NCI-H524 treated with DMSO at 0.1 percent for 48 hours (cell line): ENCODE results near the gene FHAD1.
"Not testable (repeated sequence)": the region's sequence is repeated elsewhere in the genome, so short reads cannot be mapped to it uniquely, and the experiment has no call there.

Source experiments
- DNase-seq: peaks from one replicate; lab custom pipeline; 2025; lab: John Stamatoyannopoulos, UW

FHAD1 gene

GRCh38 chr1:15418806-15419515 is 171.9 kb downstream of the FHAD1 start:
- no peak for DNase-seq

GRCh38 chr1:15420853-15421465 is 173.9 kb downstream of the FHAD1 start:
- no peak for DNase-seq

GRCh38 chr1:15422871-15423270 is 175.8 kb downstream of the FHAD1 start:
- DNase-seq: no peak

GRCh38 chr1:15423355-15424077 is 176.5 kb downstream of the FHAD1 start:
- no peak for DNase-seq

- no peak for DNase-seq
Observed at GRCh38 chr1:15424146-15424667, 177.2 kb downstream of the FHAD1 start.

GRCh38 chr1:15424981-15425380 is 178.0 kb downstream of the FHAD1 start:
- DNase-seq: no peak

- no peak for DNase-seq
Observed at GRCh38 chr1:15425521-15425920, 178.5 kb downstream of the FHAD1 start.

GRCh38 chr1:15425958-15426357 is 178.9 kb downstream of the FHAD1 start:
- no peak for DNase-seq

- DNase-seq: no peak
Observed at GRCh38 chr1:15426492-15427279, 179.7 kb downstream of the FHAD1 start.

- no peak for DNase-seq
Observed at GRCh38 chr1:15427280-15427666, 180.2 kb downstream of the FHAD1 start.

GRCh38 chr1:15428252-15428651 is 181.2 kb downstream of the FHAD1 start:
- DNase-seq: not testable (repeated sequence)

- no peak for DNase-seq
Observed at GRCh38 chr1:15428815-15429435, 181.9 kb downstream of the FHAD1 start.

GRCh38 chr1:15429701-15430149 is 182.7 kb downstream of the FHAD1 start:
- DNase-seq: no peak

GRCh38 chr1:15430787-15431570 is 184.0 kb downstream of the FHAD1 start:
- no peak for DNase-seq

- no peak for DNase-seq
Observed at GRCh38 chr1:15431571-15431948, 184.5 kb downstream of the FHAD1 start.

- peak; percentile 36 for DNase-seq
Observed at GRCh38 chr1:15432324-15432723, 185.3 kb downstream of the FHAD1 start.

- no peak for DNase-seq
Observed at GRCh38 chr1:15433471-15433870, 186.4 kb downstream of the FHAD1 start.

GRCh38 chr1:15434739-15435138 is 187.7 kb downstream of the FHAD1 start:
- DNase-seq: not testable (repeated sequence)

GRCh38 chr1:15435239-15436077 is 188.4 kb downstream of the FHAD1 start:
- DNase-seq: no peak
